ENCODE results near the gene CAMK1D.

The CAMK1D gene

DNA sequence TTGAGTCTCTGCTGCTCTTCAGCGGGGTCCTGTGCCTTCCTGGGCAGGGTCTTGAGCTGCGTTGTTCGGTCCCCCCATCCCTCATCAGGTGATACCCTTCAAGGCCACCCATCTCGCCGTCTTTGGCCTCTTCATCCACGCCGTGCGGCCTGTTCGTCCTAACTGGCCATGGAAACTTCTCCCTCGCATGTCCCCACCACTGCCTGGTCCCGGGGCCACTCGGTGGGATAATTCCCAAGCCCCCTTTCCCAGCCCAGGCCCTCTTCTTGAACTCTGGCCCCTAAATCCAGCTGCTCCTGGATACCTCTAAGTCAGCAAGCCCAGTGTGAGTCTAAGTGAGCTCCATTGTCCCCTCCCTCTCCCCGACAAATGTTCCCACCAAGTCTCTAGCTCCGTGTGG lies 74.5 kb downstream of the CAMK1D start:
- Histone ChIP-seq H2AFZ (ENCODE audit: low read length) (no peak overlapping the region), H4K20me1 (ENCODE audit: insufficient read depth, low read length) (no peaks in the 10 kb centered on the region), H3K9me2 (replicated peaks; ENCODE audit: insufficient read depth, low read length) (no peaks in the 10 kb centered on the region), H3K27me3 (replicated peaks; ENCODE audit: insufficient read depth, low read length) (no peaks in the 10 kb centered on the region), H3K4me1 (ENCODE audit: low read length) (no peaks in the 10 kb centered on the region), H3K4me3 (ENCODE audit: low read length) (no peak overlapping the region), H3K9ac (ENCODE audit: low read length) (no peak overlapping the region), H3K9me3 (replicated peaks; ENCODE audit: insufficient read depth, low read length) (no peaks in the 10 kb centered on the region), H3F3A (ENCODE audit: insufficient read depth, low read length) (no peaks in the 10 kb centered on the region), H3K36me3 (replicated peaks; ENCODE audit: insufficient read depth, low read length) (no peaks in the 10 kb centered on the region), H3K27ac (ENCODE audit: low read length) (no peak overlapping the region), H3K79me2 (ENCODE audit: low read length) (peaks cover 60% of the 10 kb centered on the region), H3K4me2 (ENCODE audit: low read depth, low read length) (no peak overlapping the region)
- no peak for TF ChIP-seq EZH2 (optimal IDR thresholded peaks at IDR 0.05; ENCODE audit: low read depth, low read length)
- no peak for DNase-seq

DNA sequence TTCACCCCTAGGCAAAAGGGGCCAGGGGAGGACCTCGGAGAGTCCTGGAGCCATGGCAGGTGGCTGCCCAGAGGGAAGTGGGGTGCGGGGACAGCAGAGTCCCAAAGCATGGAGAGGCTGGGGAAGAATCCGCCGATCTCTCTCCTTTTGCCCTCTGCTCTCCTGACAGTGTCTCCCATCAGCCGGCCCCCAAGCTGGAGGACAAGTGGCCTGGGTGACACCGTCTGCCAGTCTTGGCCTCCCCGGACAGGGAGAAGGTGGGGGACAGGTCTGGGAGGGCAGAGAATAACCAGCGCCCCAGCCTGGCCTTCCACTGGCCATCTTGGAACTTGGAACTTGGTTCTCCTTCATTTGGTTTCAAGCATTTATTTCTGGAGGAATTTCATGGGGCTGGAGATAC lies 77.9 kb downstream of the CAMK1D start:
- no peaks in the 10 kb centered on the region for H3K9me2 ChIP-seq (replicated peaks; ENCODE audit: insufficient read depth, low read length)
- no peaks in the 10 kb centered on the region for H3F3A ChIP-seq (ENCODE audit: insufficient read depth, low read length)
- no peak overlapping the region for H3K27ac ChIP-seq (ENCODE audit: low read length)
- no peak for DNase-seq
- no peak overlapping the region for H3K9ac ChIP-seq (ENCODE audit: low read length)
- H3K36me3 ChIP-seq (replicated peaks; ENCODE audit: insufficient read depth, low read length) = no peaks in the 10 kb centered on the region
- no peak overlapping the region for H3K4me2 ChIP-seq (ENCODE audit: low read depth, low read length)
- H3K79me2 ChIP-seq (ENCODE audit: low read length) = peaks cover 58% of the 10 kb centered on the region
- H3K4me1 ChIP-seq (ENCODE audit: low read length) = no peaks in the 10 kb centered on the region
- TF ChIP-seq, protein P1, sequence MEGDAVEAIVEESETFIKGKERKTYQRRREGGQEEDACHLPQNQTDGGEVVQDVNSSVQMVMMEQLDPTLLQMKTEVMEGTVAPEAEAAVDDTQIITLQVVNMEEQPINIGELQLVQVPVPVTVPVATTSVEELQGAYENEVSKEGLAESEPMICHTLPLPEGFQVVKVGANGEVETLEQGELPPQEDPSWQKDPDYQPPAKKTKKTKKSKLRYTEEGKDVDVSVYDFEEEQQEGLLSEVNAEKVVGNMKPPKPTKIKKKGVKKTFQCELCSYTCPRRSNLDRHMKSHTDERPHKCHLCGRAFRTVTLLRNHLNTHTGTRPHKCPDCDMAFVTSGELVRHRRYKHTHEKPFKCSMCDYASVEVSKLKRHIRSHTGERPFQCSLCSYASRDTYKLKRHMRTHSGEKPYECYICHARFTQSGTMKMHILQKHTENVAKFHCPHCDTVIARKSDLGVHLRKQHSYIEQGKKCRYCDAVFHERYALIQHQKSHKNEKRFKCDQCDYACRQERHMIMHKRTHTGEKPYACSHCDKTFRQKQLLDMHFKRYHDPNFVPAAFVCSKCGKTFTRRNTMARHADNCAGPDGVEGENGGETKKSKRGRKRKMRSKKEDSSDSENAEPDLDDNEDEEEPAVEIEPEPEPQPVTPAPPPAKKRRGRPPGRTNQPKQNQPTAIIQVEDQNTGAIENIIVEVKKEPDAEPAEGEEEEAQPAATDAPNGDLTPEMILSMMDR (IDR thresholded peaks at IDR 0.05; ENCODE audit: low read length) = no peak
- TF ChIP-seq EZH2 (optimal IDR thresholded peaks at IDR 0.05; ENCODE audit: low read depth, low read length) (no peak), EZH2phosphoT487 (IDR thresholded peaks at IDR 0.05; ENCODE audit: low read length) (no peak)
- H3K9me3 ChIP-seq (replicated peaks; ENCODE audit: insufficient read depth, low read length) = no peaks in the 10 kb centered on the region
- H3K4me3 ChIP-seq (ENCODE audit: low read length) = no peak overlapping the region
- no peak overlapping the region for H2AFZ ChIP-seq (ENCODE audit: low read length)
- no peaks in the 10 kb centered on the region for H4K20me1 ChIP-seq (ENCODE audit: insufficient read depth, low read length)
- no peaks in the 10 kb centered on the region for H3K27me3 ChIP-seq (replicated peaks; ENCODE audit: insufficient read depth, low read length)

DNA sequence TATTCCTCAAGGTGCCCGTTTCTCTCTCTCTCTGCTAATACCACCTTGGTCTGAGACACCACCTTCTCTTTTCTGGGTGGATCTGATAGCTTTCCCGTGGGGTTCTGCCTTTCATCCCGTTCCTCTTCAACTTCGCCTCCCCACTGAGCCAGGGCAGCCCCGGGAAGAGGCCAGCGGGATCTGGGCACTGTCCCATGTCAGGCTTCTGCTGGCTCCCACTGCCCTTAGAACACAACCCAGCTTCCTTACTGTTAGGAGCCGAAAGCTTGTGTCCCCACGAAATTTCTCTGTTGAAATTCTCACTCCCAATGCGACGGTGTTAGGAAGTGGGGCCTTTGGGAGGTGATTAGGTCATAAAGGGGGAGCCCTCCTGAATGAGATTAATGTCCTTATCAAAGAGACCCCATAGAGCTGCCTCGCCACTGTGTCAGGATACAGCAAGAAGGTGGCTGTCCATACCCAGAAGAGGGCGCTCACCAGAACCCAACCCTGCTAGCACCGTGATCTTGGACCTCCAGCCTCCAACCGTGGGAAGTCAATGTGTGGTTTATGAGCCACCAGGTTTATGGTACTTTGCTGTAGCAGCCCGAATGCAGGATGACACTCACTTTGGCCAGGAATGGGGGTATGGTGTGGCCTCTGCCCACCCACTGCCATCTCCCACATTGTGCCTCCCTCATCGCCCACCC lies 79.2 kb downstream of the CAMK1D start:
- no peaks in the 10 kb centered on the region for H3K9me3 ChIP-seq (replicated peaks; ENCODE audit: insufficient read depth, low read length)
- no peaks in the 10 kb centered on the region for H3K9me2 ChIP-seq (replicated peaks; ENCODE audit: insufficient read depth, low read length)
- no peak overlapping the region for H3K4me3 ChIP-seq (ENCODE audit: low read length)
- peaks cover 58% of the 10 kb centered on the region for H3K79me2 ChIP-seq (ENCODE audit: low read length)
- H3K27ac ChIP-seq (ENCODE audit: low read length) = no peak overlapping the region
- H3K4me2 ChIP-seq (ENCODE audit: low read depth, low read length) = no peak overlapping the region
- no peak for DNase-seq
- no peaks in the 10 kb centered on the region for H3K36me3 ChIP-seq (replicated peaks; ENCODE audit: insufficient read depth, low read length)
- no peak overlapping the region for H2AFZ ChIP-seq (ENCODE audit: low read length)
- no peaks in the 10 kb centered on the region for H4K20me1 ChIP-seq (ENCODE audit: insufficient read depth, low read length)
- no peaks in the 10 kb centered on the region for H3K4me1 ChIP-seq (ENCODE audit: low read length)
- no peaks in the 10 kb centered on the region for H3K27me3 ChIP-seq (replicated peaks; ENCODE audit: insufficient read depth, low read length)
- TF ChIP-seq, protein P1 (IDR thresholded peaks at IDR 0.05; ENCODE audit: low read length) = no peak
- no peak for TF ChIP-seq EZH2 (optimal IDR thresholded peaks at IDR 0.05; ENCODE audit: low read depth, low read length)
- TF ChIP-seq EZH2phosphoT487 (IDR thresholded peaks at IDR 0.05; ENCODE audit: low read length) = no peak
- H3K9ac ChIP-seq (ENCODE audit: low read length) = no peak overlapping the region
- no peaks in the 10 kb centered on the region for H3F3A ChIP-seq (ENCODE audit: insufficient read depth, low read length)

DNA sequence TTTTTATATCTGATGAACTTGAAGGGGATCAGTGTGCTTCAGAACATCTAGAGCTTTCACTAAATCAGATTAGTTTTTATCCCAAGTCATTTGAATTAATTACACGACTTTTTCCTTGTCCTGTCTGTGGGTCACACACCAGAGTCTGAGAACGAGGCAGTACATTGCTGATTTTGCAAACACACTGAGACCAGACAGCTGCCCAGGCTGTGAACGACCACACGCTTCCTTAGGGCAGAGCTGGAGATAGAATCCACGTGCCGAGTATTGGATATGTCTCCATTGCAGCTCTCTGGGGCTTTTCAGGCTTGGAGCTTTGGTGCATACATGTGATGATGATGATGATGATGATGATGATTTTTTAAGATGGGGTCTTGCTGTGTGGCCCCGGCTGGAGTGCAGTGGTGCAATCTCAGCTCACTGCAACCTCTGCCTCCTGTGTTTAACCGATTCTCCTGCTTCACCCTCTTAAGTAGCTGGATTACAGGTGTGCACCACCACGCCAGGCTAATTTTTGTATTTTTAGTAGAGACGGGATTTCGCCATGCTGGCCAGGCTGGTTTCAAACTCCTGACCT lies 81.1 kb downstream of the CAMK1D start:
- Histone ChIP-seq H3K4me3 (ENCODE audit: low read length) (no peak overlapping the region), H3K9me2 (replicated peaks; ENCODE audit: insufficient read depth, low read length) (no peaks in the 10 kb centered on the region), H3F3A (ENCODE audit: insufficient read depth, low read length) (no peaks in the 10 kb centered on the region), H3K9ac (ENCODE audit: low read length) (no peak overlapping the region), H3K27ac (ENCODE audit: low read length) (no peak overlapping the region), H2AFZ (ENCODE audit: low read length) (no peak overlapping the region), H3K4me1 (ENCODE audit: low read length) (no peaks in the 10 kb centered on the region), H3K36me3 (replicated peaks; ENCODE audit: insufficient read depth, low read length) (no peaks in the 10 kb centered on the region), H3K9me3 (replicated peaks; ENCODE audit: insufficient read depth, low read length) (no peaks in the 10 kb centered on the region), H3K27me3 (replicated peaks; ENCODE audit: insufficient read depth, low read length) (no peaks in the 10 kb centered on the region), H3K79me2 (ENCODE audit: low read length) (peaks cover 47% of the 10 kb centered on the region), H3K4me2 (ENCODE audit: low read depth, low read length) (no peak overlapping the region), H4K20me1 (ENCODE audit: insufficient read depth, low read length) (no peaks in the 10 kb centered on the region)
- DNase-seq = no peak
- TF ChIP-seq EZH2phosphoT487 (IDR thresholded peaks at IDR 0.05; ENCODE audit: low read length) (no peak), EZH2 (optimal IDR thresholded peaks at IDR 0.05; ENCODE audit: low read depth, low read length) (no peak)
- TF ChIP-seq, protein P1 (IDR thresholded peaks at IDR 0.05; ENCODE audit: low read length) = no peak
